K562 treated with DMSO at 1 percent for 12 hours (cell line): ENCODE measurements around the gene LYZL1. TPM values are rescaled to one million over a fixed set of nuclear protein-coding genes. Genes with fewer than 3 reads are reported as not detected.

Experiments used
- total RNA-seq: library from RNA; unstranded; fragments of 300-600 nt; gene quantifications from 2 replicates; pipeline ENCODE4 v1.2.3, GENCODE V29; 2022; ENCODE audit not compliant: insufficient read depth

The LYZL1 gene
- not detected in 2 replicates for total RNA-seq

DNA sequence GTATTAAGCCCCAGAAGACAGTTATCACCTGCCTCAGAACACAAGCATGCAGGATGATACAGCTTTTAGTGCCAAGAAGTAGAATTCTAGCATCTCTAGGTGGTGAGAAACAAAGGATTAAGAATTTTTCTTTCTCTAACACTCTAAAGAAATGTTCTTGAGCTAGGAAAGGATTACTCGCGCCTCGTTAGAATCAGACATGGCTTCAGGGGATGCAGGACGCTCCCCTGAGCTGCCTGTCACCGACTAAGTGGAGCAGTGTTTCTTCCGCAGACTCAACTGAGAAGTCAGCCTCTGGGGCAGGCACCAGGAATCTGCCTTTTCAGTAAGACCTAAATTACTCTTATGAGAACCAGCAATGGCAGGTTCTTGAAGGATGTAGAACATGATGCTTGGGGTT is at the start of gene LYZL1:
TSS of gene LYZL1 (plus strand) at position 165 of the 400 bp plus-strand sequence. CDS start 2,798 bp downstream, outside the sequence.

